GM18861 (cell line): Measurements from ENCODE around the gene ENOX2.
A peak's percentile ranks its signal among the peaks of the same experiment; 100 is the strongest.

Source experiments
- ATAC-seq: cut with Tn5 transposase; IDR thresholded peaks from one replicate; pipeline ENCODE4 v1.9.1; 2021; ENCODE audit not compliant: unreplicated experiment

Gene ENOX2

DNA sequence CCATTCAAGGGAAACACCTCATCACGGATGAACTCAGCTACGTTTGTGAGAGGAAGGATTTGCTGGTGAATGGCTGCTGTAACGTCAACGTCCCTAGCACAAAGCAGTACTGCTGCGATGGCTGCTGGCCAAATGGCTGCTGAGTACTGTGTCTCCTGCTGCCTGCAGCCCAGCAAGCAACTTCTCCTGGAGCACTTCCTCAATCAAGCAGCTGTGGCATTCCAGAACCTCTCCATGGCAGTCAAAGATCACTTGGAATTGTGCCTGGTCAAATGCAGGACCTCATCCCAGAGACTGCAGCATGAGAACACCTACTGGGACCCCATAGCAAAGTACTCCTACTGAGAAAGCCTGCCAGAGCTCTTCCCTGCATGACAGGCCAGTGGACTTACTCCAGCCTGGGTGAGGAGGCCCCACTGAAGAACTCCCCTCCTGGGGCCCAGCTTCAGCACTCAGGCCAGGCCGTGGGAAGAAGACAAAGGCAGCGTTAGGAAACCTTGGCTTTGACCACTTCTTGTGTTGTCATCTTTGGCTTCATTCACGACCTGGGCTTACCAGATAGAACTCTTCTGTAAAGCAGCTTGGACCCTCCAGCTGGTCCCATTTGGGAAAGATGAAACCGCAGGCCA lies 256.9 kb downstream of the ENOX2 start:
- ATAC-seq, result no peak

- no peak for ATAC-seq
Measured at GRCh38 chrX:130637591-130637990, 265.4 kb downstream of the ENOX2 start.

- ATAC-seq, result no peak
Measured at GRCh38 chrX:130636277-130636676, 266.7 kb downstream of the ENOX2 start.

DNA sequence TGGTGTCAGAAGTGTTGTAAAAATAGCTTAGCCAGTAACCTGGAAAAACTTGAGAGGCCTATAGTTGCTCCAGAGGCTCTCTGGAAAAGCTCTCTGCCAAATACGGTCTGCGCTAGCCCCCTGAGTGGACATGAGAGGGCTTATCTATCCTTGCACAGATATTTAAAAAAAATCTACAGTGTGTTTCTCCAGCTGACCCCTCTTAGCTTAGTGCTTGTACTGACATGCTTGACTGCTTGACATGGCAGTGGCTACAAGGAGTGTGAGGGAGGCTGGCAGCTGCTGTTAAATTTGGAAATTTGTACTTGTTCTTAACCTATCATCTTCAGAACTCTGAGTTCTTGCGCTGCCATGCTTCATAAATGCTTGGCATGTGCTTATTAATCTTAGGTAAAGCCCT lies 272.0 kb downstream of the ENOX2 start:
- no peak for ATAC-seq

GRCh38 chrX:130628516-130628915 lies 274.5 kb downstream of the ENOX2 start:
- no peak for ATAC-seq

GRCh38 chrX:130626521-130626920 lies 276.5 kb downstream of the ENOX2 start:
- no peak for ATAC-seq

- no peak for ATAC-seq
Measured at GRCh38 chrX:130625386-130625785, 277.6 kb downstream of the ENOX2 start.

- peak; percentile 91 for ATAC-seq
Measured at GRCh38 chrX:130623518-130623917, 279.5 kb downstream of the ENOX2 start.

DNA sequence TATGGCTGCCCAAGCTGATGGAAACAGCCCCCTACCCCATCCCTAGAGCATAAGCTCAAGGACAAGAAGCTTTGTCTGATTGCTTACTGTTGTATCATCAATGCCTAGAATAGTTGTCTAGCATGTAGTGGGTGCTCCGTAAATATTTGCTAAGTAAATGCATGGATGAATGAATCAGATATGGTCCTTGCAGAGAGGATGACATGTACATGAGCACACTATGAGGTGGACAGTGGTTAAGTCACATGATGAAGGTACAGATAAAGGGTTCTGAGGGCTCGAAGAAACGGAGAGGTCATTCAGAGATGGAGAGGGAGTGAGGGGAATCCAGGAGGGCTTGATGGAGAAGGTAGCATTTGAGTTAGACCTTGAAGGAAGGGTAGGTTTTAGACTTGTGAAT lies 287.1 kb downstream of the ENOX2 start:
- no peak for ATAC-seq

- ATAC-seq, result no peak
Measured at GRCh38 chrX:130607431-130607830, 295.6 kb downstream of the ENOX2 start.

- ATAC-seq, result no peak
Measured at GRCh38 chrX:130606425-130606824, 296.6 kb downstream of the ENOX2 start.

DNA sequence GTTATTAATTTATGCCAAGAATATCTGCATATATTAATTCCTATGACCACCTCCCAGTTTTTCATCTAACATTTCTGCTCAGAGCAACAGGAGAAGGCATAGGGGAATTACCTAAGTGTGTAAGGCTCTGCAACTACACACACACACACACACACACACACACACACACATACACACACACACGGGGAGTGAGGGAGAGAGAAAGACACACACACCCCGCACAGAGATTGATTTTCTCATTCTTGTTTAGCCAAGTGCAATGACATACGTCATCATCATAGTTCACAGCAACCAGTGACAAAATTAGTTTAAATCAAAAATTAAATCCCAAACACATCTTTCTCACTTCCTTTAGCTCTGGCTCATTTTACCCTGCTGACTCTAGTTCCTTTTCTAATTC lies 298.1 kb downstream of the ENOX2 start:
- ATAC-seq, result no peak

GRCh38 chrX:130594453-130594916 lies 308.5 kb downstream of the ENOX2 start:
- ATAC-seq, result no peak

DNA sequence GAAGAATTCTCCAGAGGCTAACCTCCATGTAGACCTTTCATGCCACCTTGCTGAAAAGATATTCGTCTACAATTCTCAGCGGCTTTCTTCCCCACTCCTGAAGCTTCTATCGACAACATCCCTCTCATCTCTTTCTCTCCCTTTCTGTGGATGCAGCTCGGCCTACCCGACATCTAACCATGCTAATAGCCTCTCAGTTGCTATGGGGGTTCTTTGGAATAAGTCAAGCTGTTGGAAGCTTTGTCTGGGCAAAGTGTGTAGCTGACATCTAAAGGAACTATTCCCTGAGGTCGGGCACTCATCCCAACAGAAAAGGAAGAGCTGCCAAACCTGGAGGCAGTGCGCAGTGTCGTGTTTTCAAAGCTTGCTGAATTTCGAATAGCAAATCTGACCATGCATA lies 309.1 kb downstream of the ENOX2 start:
- ATAC-seq, result no peak

DNA sequence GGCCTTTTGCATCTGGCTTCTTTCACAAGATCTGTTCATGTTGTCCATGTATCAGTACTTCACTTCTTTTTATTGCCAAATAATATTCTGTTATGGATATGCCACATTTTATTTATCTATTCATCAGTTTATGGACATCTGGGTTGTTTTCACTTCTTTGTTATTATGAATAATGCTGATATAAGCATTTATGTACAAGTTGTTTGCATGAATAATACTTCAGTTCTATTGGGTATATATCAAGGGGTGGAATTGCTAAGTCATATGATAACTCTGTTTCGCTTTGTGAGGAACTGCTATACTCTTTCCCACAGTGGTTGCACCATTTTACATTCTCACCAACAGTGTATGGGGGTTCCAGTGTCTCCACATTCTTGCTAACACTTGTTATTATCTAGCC lies 310.8 kb downstream of the ENOX2 start:
- no peak for ATAC-seq

- ATAC-seq, result no peak
Measured at GRCh38 chrX:130578906-130579305, 324.1 kb downstream of the ENOX2 start.

GRCh38 chrX:130577431-130577830 lies 325.6 kb downstream of the ENOX2 start:
- no peak for ATAC-seq

GRCh38 chrX:130575831-130576389 lies 327.1 kb downstream of the ENOX2 start:
- ATAC-seq, result peak; percentile 86
